NT2/D1 (cell line): ENCODE results near the gene BHMT.

Experiments used
- YY1 ChIP-seq: IDR thresholded peaks from 2 replicates; pipeline ENCODE4 v1.6.1; 2011; ENCODE audit not compliant: insufficient read length, insufficient read depth
- ZNF274 ChIP-seq: IDR thresholded peaks from 2 replicates; pipeline ENCODE4 v1.6.1; 2011; ENCODE audit warnings: mild to moderate bottlenecking, low read depth, low read length

GRCh38 chr5:79140553-79140952, 28.9 kb downstream of the BHMT start:
- TF ChIP-seq ZNF274 (no peak), YY1 (no peak)
